GM18520 (cell line): ENCODE data around the gene PCDHA8.
"Not testable (repeated sequence)": the region's sequence is repeated elsewhere in the genome, so short reads cannot be mapped to it uniquely, and the experiment has no call there.

Experiments used
- ATAC-seq: cut with Tn5 transposase; IDR thresholded peaks from one replicate; pipeline ENCODE4 v1.9.1; 2021; ENCODE audit not compliant: unreplicated experiment

The PCDHA8 gene

DNA sequence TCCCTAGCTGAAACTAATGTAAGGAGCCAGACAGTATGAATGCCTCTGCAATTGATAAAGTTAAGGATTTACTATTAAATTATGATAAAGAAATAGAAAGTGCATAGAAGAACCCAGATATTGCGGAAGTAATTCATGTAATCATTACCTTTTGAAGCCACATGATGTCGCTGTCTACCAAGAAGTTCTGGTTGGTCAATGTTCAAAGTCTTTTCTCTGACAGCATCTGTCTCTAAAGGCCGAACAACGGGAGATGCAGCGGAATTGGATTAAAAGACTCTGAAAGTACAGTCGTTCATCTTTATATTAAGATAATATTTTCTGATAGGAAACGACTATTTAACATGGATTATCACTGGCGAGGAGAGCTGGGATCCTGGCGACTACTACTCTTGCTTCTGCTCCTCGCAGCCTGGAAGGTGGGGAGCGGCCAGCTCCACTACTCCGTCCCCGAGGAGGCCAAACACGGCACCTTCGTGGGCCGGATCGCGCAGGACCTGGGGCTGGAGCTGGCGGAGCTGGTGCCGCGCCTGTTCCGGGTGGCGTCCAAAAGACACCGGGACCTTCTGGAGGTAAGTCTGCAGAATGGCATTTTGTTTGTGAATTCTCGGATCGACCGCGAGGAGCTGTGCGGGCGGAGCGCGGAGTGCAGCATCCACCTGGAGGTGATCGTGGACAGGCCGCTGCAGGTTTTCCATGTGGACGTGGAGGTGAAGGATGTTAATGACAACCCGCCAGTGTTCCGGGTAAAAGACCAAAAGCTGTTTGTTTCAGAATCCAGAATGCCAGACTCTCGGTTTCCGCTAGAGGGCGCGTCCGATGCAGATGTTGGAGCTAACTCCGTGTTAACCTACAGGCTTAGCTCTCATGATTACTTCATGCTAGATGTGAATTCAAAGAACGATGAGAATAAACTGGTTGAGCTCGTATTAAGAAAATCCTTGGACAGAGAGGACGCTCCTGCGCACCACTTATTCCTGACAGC is at the start of gene PCDHA8:
TSS of gene PCDHA8 (plus strand) at position 210 of the 985 bp plus-strand sequence. CDS start at position 345, 135 bp downstream.
- no peak for ATAC-seq

DNA sequence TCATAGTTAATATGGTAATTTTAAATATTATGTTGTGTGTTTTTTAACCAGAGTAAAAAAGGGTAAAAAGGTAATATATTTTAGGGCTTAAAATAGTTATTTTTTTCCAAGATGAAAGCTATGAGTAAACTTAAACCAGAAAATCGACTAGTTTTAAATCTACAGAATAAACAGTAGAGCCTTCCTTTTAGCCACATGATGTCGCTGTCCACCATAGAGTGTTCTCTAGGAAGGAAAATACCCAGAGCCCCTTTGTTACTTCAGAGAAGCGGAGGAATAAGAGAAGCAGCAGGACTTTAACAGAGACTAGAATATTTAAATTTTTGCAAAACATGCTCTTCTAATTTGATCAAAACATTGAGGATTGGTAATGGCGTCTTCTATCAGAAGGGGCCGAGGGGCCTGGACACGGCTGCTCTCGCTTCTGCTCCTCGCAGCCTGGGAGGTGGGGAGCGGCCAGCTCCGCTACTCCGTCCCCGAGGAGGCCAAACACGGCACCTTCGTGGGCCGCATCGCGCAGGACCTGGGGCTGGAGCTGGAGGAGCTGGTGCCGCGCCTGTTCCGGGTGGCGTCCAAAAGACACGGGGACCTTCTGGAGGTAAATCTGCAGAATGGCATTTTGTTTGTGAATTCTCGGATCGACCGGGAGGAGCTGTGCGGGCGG is 46.3 kb upstream of the PCDHA8 start, which contains the start of gene PCDHA2:
TSS of gene PCDHA2 (plus strand) at position 258 of the 664 bp plus-strand sequence.
- no peak for ATAC-seq

DNA sequence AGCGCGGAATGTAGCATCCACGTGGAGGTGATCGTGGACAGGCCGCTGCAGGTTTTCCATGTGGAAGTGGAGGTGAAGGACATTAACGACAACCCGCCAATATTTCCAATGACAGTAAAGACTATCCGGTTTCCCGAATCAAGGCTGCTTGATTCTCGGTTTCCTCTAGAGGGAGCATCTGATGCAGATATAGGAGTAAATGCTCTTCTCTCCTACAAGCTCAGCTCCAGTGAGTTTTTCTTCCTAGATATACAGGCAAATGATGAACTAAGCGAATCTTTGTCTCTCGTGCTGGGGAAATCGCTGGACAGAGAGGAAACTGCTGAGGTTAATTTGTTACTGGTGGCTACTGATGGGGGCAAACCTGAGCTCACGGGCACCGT is 45.7 kb upstream of the PCDHA8 start:
- no peak for ATAC-seq

GRCh38 chr5:140796072-140796717 is 44.8 kb upstream of the PCDHA8 start:
- not testable (repeated sequence) for ATAC-seq

DNA sequence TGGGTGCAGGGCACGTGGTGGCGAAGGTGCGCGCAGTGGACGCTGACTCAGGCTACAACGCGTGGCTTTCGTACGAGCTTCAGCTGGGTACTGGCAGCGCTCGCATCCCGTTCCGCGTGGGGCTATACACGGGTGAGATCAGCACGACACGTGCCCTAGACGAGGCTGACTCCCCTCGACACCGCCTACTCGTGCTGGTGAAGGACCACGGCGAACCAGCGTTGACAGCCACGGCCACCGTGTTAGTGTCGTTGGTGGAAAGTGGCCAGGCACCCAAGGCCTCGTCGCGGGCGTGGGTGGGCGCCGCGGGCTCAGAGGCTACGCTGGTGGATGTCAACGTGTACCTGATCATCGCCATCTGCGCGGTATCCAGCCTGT is 44.3 kb upstream of the PCDHA8 start:
- ATAC-seq, result no peak

DNA sequence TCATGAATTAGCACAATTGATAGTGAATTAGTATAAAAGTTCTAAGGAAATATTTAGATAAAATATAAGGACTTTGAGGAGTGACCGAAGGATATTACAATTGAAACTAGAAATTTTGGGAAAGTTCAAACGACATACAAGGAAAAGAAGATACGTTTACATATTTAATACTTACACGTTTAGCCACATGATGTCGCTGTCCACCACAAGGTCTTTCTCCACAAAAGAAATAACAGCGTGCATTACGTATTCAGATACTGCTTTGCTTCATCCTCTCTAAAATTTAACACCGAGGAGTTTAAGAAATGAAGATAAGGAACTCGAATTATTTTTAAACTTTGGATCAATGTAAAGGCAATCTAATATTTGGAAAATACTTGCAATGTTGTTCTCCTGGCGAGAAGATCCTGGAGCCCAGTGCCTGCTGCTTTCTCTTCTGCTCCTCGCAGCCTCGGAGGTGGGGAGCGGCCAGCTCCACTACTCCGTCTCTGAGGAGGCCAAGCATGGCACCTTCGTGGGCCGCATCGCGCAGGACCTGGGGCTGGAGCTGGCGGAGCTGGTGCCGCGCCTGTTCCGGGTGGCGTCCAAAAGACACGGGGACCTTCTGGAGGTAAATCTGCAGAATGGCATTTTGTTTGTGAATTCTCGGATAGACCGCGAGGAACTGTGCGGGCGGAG is 40.0 kb upstream of the PCDHA8 start, which contains the start of gene PCDHA3:
TSS of gene PCDHA3 (plus strand) at position 242 of the 678 bp plus-strand sequence.
- ATAC-seq, result no peak

GRCh38 chr5:140801494-140801841 is 39.5 kb upstream of the PCDHA8 start:
- no peak for ATAC-seq

- ATAC-seq, result not testable (repeated sequence)
Measured at GRCh38 chr5:140802381-140802780, 38.6 kb upstream of the PCDHA8 start.

DNA sequence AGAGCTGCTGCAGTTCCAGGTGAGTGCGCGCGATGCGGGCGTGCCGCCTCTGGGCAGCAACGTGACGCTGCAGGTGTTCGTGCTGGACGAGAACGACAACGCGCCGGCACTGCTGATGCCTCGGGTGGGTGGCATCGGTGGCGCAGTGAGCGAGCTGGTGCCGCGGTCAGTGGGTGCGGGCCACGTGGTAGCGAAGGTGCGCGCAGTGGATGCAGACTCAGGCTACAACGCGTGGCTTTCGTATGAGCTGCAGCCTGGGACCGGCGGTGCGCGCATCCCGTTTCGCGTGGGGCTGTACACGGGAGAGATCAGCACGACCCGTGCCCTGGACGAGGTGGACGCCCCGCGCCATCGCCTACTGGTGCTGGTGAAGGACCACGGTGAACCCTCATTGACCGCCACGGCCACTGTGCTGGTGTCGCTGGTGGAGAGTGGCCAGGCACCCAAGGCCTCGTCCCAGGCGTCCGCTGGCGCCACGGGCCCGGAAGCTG is 38.2 kb upstream of the PCDHA8 start:
- ATAC-seq, result no peak

DNA sequence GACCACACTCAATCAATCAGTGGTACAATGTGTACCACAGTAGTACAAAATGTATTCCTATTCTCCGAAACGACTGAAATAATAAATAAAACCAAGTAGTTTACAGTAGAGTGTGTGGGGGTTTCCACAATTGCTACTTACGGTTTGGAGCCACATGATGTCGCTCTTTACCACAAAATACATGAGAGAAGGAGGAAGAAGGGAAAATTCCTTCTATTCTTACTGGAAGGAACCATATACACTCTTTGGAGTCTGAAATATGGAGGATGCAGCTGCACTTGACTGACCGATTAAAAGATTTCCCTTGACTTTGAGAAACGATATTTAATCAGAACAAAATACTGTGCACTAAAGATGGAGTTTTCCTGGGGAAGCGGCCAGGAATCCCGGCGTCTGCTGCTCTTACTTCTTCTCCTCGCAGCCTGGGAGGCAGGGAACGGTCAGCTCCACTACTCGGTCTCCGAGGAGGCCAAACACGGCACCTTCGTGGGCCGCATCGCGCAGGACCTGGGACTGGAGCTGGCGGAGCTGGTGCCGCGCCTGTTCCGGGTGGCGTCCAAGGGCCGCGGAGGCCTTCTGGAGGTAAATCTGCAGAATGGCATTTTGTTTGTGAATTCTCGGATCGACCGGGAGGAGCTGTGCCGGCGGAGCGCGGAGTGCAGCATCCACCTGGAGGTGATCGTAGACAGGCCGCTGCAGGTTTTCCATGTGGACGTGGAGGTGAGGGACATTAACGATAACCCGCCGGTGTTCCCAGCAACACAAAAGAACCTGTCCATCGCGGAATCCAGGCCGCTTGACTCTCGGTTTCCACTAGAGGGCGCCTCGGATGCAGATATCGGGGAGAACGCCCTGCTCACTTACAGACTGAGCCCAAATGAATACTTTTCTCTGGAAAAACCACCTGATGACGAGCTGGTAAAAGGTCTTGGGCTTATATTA is 33.9 kb upstream of the PCDHA8 start, which contains the start of gene PCDHA4:
TSS of gene PCDHA4 (plus strand) at position 235 of the 942 bp plus-strand sequence.
- no peak for ATAC-seq

GRCh38 chr5:140808241-140808888 is 32.6 kb upstream of the PCDHA8 start:
- ATAC-seq, result not testable (repeated sequence)

DNA sequence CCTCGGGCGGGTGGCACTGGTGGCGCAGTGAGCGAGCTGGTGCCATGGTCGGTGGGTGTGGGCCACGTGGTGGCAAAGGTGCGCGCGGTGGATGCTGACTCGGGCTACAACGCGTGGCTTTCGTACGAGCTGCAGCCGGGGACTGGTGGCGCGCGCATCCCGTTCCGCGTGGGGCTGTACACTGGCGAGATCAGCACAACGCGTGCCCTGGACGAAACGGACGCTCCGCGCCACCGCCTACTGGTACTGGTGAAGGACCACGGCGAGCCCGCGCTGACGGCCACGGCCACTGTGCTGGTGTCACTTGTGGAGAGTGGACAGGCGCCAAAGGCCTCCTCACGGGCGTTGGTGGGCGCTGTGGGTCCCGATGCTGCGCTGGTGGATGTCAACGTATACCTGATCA is 32.1 kb upstream of the PCDHA8 start:
- ATAC-seq, result no peak

- no peak for ATAC-seq
Measured at GRCh38 chr5:140821375-140822280, 19.4 kb upstream of the PCDHA8 start, which contains the start of gene PCDHA5. PCDHA5 (plus strand) TSS chr5:140821613.

- no peak for ATAC-seq
Measured at GRCh38 chr5:140822281-140822629, 18.7 kb upstream of the PCDHA8 start.

- ATAC-seq, result not testable (repeated sequence)
Measured at GRCh38 chr5:140822969-140823368, 18.0 kb upstream of the PCDHA8 start.

DNA sequence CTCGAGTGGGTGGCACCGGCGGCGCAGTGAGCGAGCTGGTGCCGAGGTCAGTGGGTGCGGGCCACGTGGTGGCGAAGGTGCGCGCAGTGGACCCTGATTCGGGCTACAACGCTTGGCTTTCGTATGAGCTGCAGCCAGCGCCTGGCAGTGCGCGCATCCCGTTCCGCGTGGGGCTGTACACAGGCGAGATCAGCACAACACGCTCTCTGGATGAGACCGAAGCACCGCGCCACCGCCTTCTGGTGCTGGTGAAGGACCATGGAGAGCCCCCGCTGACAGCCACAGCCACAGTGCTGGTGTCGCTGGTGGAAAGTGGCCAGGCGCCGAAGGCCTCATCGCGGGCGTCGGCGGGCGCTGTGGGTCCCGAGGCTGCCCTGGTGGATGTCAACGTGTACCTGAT is 17.5 kb upstream of the PCDHA8 start:
- ATAC-seq, result no peak

- no peak for ATAC-seq
Measured at GRCh38 chr5:140827704-140828361, 13.2 kb upstream of the PCDHA8 start, which contains the start of gene PCDHA6. PCDHA6 (plus strand) TSS chr5:140827960; CDS start chr5:140828092, 132 bp downstream.
